IPS-NIHi7 (cell line): ENCODE measurements around the gene CIB2.
A peak's percentile ranks its signal among the peaks of the same experiment; 100 is the strongest.

Experiments
- DNase-seq: peaks from one replicate; pipeline ENCODE4 v3.0.0; 2012; ENCODE audit warnings: mixed read lengths; ENCODE audit errors: extremely low spot score

CIB2 gene

GRCh38 chr15:78107471-78107870 is 23.8 kb downstream of the CIB2 start:
- DNase-seq, result no peak

GRCh38 chr15:78105476-78106241 is 25.6 kb downstream of the CIB2 start:
- DNase-seq, result no peak

- DNase-seq, result no peak
Observed at GRCh38 chr15:78104566-78105475, 26.4 kb downstream of the CIB2 start.

DNA sequence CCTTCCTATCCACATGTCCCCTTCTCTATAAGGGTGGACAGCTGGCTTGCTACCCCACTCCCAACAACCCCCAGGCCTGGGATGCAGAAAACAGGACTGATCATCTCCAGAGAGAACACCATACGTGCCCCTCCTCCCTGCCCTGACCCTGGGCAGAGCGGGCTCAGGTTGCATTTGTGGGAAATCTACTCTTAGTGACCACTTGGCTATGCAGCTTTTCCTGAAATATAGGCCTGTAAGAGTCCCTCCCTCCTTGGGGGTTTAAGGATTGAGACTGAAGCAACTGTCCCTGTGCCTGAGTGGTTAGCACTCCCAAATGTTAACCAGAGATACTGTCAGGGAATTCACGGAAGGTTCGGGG is 27.1 kb downstream of the CIB2 start:
- DNase-seq, result no peak

GRCh38 chr15:78103406-78104118 is 27.7 kb downstream of the CIB2 start:
- DNase-seq, result no peak

GRCh38 chr15:78102741-78103140 is 28.5 kb downstream of the CIB2 start:
- no peak for DNase-seq

DNA sequence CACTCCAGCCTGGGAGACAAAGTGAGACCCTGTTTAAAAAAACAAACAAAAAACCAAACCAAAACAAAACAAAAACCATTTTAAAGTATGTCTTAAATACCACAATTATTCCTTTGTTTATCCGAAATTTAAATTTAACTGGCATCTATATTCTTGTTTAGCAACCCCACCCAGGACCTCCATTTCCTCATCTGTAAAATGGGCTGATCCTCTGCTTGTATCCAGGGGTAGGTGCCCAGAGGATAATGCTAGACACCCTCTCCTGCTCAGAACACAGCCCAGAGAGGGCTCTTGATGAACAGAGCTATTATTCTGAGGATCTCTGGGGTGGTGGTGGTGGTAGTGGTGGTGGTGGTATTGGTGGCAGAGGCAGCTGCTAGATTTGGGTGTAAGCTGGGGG is 29.0 kb downstream of the CIB2 start:
- no peak for DNase-seq

- DNase-seq, result no peak
Observed at GRCh38 chr15:78101423-78102105, 29.7 kb downstream of the CIB2 start.

DNA sequence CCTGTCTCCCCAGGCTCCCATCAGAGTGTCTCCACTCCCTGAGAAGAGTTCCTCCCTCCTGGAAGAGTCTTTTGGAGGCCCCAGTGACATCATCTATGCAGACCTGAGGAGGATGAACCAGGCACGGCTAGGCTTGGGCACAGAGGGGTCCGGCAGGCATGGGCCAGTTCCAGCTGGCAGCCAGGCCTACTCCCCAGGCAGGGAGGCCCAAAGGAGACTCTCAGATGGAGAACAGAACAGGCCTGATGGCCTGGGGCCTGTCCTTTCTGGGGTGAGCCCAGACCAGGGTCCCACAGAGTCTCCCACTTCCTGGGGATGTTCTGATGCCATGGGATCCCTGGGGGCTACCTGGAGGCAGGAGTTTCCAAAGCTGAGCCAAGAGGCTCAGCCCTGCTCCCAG is 30.4 kb downstream of the CIB2 start:
- DNase-seq, result no peak

GRCh38 chr15:78098131-78098755 is 33.0 kb downstream of the CIB2 start:
- DNase-seq, result no peak

- DNase-seq, result peak; percentile 7
Observed at GRCh38 chr15:78097667-78098066, 33.6 kb downstream of the CIB2 start.

DNA sequence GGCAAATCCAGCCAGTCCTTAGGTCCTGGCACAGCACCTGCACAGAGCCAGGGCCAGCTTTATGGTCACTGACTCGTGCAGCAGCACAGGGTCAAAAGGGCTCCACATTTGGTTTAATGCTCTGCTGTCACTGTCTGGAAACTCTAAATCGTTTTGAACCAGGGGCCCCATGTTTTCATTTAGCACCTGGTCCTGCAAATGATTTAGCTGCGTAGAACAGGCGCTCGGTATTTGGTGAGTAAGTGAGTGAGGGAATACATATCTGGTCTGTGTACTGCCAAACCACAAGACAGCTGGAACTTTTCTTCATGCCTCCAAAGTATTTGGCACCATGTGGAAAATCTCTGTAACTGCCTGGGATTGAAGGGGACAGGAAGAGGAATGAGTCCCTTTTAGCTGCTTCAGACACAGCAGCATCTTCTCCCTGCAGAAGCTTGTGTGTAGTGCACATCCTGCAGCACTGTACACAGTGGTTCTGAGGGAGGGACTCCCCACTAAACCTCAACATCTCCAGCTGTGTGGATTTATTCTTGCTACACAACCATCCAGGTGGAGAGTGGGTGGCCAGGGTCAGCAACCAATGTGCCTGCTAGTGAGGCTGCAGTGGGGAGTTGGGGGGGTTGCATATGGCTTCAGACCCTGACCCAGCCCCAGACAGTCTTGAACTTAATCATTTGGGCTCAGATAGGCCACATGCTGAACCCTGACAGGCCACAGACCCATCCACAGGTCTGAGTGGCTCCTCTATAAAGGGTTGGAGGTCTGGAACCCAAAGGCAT is 37.8 kb downstream of the CIB2 start:
- no peak for DNase-seq

DNA sequence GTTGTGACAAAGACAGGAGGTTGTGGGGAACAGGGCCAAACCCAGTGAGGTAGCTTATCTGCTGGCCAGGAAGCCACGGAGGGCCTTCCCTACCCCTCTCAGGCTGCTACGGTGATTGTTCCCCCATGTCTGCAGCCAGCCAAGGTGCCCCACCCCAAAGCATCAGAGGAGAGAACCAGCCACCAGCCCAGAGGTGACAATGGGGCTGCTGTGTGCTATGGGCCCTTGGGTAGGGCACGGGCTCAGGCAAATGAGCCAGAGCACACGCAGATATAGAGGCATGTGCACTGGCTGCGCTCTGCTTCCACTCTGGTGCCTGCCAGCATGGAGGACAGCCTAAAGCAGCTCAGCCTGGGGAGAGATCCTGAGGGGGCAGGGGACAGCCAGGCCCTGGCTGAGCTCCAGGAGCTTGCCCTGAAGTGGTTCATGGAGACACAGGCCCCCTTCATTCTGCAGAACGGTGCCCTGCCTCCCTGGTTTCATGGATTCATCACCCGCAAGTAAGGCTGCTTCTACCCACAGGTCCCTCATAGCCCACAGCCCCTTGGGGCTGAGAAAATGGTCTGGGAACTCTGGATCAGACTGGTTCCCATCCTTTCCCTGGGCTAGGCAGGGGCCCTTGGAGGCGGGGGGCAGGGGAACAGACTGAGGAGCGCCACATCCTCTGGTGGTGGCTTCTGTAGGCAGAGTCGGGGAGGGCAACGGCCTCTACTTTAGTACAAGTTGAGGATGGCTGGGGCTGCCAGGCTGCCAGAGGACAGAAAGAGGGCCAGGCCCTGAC is 38.8 kb downstream of the CIB2 start, which contains the start of gene SH2D7:
SH2D7 (plus strand) TSS at position 301 of the 781 bp plus-strand sequence; CDS start at position 325, 24 bp downstream.
- DNase-seq, result no peak

- no peak for DNase-seq
Observed at GRCh38 chr15:78090422-78091063, 40.7 kb downstream of the CIB2 start.

DNA sequence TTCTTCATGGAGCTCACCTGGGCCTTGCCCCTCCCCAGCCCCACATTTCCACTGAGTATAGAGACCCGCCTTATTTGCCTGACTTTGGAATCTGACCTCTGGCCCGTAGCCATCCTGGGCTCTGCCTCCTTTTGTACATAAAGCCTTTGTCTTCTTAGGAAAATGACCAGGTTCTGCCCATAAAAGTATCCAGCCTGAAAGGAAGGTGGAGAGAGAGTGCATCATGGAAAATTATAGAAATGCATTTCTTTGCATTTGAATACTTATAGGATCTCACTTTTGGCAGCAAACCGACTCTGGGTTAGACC is 42.5 kb downstream of the CIB2 start:
- DNase-seq, result no peak

- DNase-seq, result no peak
Observed at GRCh38 chr15:78087951-78088772, 43.1 kb downstream of the CIB2 start.

GRCh38 chr15:78085928-78086327 is 45.3 kb downstream of the CIB2 start:
- DNase-seq, result no peak

DNA sequence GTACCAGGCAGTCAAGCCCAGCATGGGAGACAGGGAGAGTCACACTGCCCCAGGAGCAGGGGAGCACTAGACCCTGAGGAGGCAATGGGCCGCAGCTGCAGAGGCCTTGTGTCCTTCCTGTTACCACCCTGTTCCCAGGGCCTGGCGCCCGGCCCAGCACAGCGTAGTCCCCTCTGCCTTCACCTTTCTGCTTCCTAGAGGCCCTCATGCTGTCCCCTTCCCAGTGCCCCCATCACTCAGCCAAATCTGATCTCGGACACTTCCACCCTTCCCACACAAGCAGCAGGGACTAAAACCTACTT is 46.8 kb downstream of the CIB2 start:
- no peak for DNase-seq
